GM19467 (cell line): ENCODE results near the gene EYS.

Experiments used
- ATAC-seq: cut with Tn5 transposase; IDR thresholded peaks from one replicate; pipeline ENCODE4 v1.9.1; 2021; ENCODE audit warnings: mild to moderate bottlenecking, moderate library complexity; ENCODE audit not compliant: unreplicated experiment

Gene EYS

DNA sequence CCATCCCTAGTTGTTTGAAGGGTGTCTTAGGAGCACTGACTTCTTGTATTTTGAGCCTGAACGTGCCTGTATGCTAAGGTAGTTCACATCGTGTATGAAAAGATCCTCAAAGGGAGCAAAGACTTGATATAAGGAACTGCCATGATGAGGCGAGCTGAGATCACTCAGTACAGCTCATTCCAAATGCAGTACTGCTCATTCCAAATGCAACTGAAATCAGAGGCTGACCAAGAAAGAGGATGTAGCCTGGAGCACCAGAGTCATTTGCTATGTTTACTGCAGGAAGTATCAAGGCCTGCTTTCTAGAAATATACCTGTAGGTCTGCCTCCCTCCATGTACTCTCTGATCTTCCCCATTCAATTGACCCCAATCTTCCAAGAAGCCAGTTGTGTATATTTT lies 832.2 kb downstream of the EYS start:
- no peak for ATAC-seq

- no peak for ATAC-seq
Measured at GRCh38 chr6:64872633-64873032, 834.4 kb downstream of the EYS start.

GRCh38 chr6:64861039-64861651 lies 845.9 kb downstream of the EYS start:
- ATAC-seq = no peak

GRCh38 chr6:64860203-64860602 lies 846.8 kb downstream of the EYS start:
- no peak for ATAC-seq

DNA sequence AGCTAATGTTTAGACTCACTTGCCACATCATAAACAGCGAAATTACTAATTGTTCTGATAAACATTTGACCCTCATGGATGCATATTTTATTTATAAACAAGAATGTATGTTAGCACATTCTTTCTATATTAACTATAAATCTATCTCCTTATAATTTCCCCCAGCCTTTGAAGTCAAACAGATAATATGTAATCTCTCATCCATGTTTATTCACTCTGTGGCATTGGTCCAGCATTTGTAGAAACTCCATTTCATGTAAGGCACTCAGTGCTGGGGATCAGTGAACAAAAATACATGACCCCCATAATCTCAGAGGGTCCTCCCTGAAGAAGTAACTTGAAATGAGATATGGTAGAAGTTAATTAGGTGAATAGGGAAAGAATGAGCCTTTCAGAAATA lies 856.9 kb downstream of the EYS start:
- no peak for ATAC-seq

DNA sequence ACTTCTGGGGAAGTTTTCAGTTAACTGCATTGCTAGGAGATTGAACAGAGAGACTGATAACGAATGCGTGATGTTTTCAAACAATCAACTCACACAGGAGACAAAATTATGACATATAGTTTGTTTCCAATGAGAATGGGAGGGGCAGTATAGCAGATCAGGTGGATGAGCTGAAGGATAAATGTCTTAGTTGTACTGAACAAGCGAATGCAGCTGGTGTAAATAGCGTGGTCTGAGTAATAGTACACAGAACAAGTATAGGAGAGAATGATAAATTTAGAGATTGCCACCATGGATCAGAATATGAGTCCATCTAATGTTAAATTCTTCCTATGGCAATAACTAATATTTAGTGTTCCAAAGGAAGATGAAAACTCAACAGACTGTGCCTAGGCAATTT lies 858.6 kb downstream of the EYS start:
- ATAC-seq = no peak

DNA sequence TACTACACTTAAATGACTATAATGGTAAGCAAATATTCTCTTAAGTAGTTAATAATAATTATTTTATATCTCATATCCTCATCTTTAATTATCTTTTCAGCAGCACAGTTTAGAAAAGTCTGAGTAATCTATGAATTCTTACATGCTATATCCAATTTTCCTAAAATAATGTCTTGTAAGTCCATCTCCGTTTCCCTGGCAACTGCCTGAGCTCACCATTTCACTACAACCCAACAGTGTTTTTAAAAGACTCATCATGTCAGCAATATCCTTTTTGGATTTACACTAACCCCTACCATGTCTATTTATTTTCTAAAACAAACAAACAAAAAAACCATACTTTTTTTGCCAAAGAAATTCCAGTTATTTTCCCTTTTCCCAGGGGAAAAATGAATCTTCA lies 859.6 kb downstream of the EYS start:
- ATAC-seq = no peak

DNA sequence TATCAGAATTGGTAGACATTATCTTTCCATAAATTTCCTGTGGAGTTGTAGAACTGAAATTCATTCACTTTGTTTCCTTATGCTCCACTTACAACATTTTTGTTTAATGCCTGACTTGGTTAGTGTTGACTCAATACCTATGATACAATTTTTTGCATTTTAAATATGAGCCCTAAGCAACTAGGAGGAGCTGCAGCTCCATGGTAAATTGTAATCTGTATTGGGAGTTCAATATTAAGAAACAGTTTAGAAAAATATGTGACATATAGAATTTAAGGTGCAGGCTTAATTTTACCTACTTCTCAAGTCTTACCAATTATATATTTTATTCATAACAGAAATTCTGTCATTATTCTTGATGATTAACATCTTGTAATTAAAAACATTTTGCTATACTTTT lies 868.3 kb downstream of the EYS start:
- ATAC-seq = no peak

- no peak for ATAC-seq
Measured at GRCh38 chr6:64831680-64832079, 875.3 kb downstream of the EYS start.

- no peak for ATAC-seq
Measured at GRCh38 chr6:64817525-64817924, 889.5 kb downstream of the EYS start.

GRCh38 chr6:64815718-64816117 lies 891.3 kb downstream of the EYS start:
- ATAC-seq = no peak

GRCh38 chr6:64812138-64812537 lies 894.9 kb downstream of the EYS start:
- no peak for ATAC-seq

DNA sequence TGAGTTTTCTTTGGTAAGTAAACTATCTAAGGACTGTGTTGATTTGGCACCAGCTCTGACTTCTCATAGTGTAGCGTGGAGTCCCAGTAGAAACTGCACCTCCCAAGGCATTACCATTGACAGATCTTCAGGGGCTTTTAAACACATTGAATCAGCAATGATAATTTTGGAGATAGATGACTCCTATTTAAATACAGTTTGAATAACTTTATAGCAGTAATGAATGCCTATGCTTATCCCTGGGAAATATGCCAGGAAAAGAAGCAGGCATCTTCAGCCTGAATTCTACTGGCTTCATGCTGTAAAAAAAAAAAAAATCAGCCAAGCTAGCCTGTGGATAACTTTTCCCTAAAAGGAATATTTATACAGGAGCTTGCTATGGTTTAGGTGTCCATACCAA lies 895.9 kb downstream of the EYS start:
- no peak for ATAC-seq

DNA sequence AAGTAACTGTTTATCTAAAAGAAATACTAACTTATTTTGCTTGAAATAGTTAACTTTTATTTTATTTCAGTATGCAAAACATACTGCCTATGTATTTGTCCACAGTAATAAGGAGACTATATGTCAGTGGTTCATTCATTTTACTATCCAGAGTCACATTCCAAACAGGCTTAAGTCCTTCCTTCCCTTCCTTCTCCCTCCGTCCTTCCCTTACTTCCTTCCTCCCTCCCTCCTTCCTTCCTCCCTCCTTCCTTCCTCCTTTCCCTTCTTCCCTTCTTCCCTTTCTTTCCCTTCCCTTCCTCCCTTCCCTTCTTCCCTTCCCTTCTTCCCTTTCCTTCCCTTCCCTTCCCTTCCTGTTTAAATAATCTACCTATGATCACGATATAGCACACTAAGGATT lies 899.2 kb downstream of the EYS start:
- no peak for ATAC-seq

GRCh38 chr6:64803470-64804166 lies 903.4 kb downstream of the EYS start:
- ATAC-seq = no peak

DNA sequence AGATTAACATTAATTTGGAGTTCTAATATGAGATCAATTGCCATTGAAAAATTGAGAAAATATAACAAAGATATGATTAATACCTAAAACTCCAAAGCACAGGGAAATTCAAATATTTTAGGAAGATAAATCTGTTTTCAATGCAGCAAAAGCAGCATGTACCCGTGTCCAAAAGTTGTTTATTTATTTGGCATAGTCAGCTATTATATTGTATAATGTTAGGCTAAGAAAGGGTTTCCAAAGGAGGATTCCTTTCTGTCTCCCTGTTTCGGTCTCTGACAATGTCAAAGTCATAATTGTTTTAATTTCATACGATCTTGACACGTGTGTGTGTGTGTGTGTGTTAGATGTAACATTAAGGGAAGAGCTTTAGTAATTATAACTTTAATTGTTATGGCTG lies 914.5 kb downstream of the EYS start:
- ATAC-seq = no peak

DNA sequence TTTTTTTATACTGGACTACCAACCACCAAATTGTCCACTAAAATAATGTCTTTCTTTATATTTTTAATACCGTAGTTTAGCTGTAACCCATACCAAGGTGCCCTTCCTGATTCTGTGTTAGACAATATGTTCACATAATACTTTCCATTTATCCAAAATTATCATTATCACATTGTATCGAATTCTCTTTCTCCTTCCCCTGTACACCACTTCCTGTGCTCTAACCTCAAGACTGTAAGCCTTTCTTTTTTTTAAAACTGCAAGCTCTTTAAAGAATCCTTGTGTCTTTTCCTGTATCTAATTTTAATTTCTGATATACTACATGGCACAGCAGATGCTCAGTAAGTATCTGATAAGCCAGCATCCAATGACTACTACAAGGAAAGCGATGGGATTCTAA lies 917.5 kb downstream of the EYS start:
- no peak for ATAC-seq

DNA sequence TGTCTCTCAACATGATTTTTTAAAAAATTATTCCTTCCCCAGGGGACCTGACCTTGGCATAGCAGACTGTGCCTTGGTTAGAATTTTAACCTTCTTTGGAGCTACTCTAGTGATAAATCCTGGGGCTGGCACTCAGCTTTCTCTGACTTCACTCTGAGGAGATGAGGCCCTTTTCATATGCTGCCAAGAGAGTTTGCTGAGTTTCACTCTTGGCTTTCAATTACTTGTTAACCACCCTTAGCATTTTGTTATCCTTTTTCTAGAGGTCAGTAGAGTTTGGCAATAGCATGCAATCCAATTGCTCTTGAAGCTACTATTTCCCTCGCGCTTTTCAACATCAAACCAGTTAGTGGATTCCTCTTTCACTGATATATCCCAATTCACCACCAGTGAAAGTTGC lies 920.3 kb downstream of the EYS start:
- no peak for ATAC-seq

GRCh38 chr6:64782877-64783276 lies 924.1 kb downstream of the EYS start:
- no peak for ATAC-seq

GRCh38 chr6:64777941-64778785 lies 928.9 kb downstream of the EYS start:
- ATAC-seq = no peak

- ATAC-seq = no peak
Measured at GRCh38 chr6:64776359-64776758, 930.7 kb downstream of the EYS start.

DNA sequence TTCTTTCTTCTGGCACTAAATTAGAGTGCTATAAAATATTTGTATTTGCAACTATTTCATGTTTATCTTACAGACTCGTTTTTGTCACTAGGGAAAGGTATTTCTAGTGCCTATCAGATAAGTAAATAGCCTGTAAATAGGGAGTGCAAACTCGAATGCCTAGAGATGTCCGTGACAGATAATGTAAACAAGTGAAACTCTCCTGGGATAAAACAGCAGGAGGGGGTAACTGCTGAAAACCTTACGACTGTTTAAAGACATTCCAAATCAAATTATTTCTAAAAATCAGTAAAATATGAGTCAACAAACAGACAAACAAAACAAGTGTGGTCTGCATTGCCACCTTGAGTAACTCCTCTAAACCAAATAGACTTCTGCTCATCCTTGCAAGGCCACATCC lies 932.1 kb downstream of the EYS start:
- no peak for ATAC-seq
